Pancreas (tissue), 10 donors: ENCODE data around the gene LGALS12. TPM values are rescaled to one million over a fixed set of nuclear protein-coding genes. Genes with fewer than 3 reads are reported as not detected.
"Not testable (repeated sequence)": the region's sequence is repeated elsewhere in the genome, so short reads cannot be mapped to it uniquely, and the experiment has no call there.

Experiments used
- ATAC-seq, 4 donors: fragments of 200-7000 bp; cut with Tn5 transposase; one replicate each; pipeline versions ENCODE4 v1.8.0 to v1.9.1; 2020; ENCODE audit warnings: mild to moderate bottlenecking in 4 of 4, moderate library complexity in 4 of 4
- DNase-seq, 6 donors: peaks; one replicate each; pipeline ENCODE4 v3.0.0-alpha.2; 2020
- FAIRE-seq: peaks from 2 replicates; lab custom pipeline; 2012; peaks lifted over from hg19 to GRCh38; lab: Jason Lieb, UNC
- H3K27ac ChIP-seq, 4 donors: fragments of 200-600 bp; sonication (generic); 1 replicate in 3 of 4; 2 replicates in 1 of 4; pipeline versions ENCODE4 v1.5.0 to v1.8.0; 2020
- H3K27me3 ChIP-seq, 4 donors: fragments of 200-600 bp; one replicate each; pipeline ENCODE4 v1.8.0; 2021
- H3K36me3 ChIP-seq, 3 donors: fragments of 200-600 bp; sonication (generic) in 1 of 3; one replicate each; pipeline versions ENCODE4 v1.5.0 to v1.8.0; 2020 to 2021
- H3K4me1 ChIP-seq, 3 donors: fragments of 200-600 bp; one replicate each; pipeline ENCODE4 v1.8.0; 2021
- H3K4me3 ChIP-seq, 4 donors: fragments of 200-600 bp; sonication (generic) in 2 of 4; one replicate each; pipeline versions ENCODE4 v1.5.0 to v1.8.0; 2020 to 2021
- H3K9me3 ChIP-seq, 4 donors: fragments of 200-600 bp; one replicate each; pipeline ENCODE4 v1.8.0; 2021
- CTCF ChIP-seq, 4 donors: fragments of 200-600 bp; sonication (generic) in 3 of 4; IDR thresholded peaks; one replicate each; pipeline versions ENCODE4 v1.5.0 to v1.8.0; 2021; ENCODE audit warnings: antibody characterized with exemption in 4 of 4
- WGBS, 2 donors: extraction: QIAGEN DNeasy Blood & Tissue Kit; methylation state at CpG; one replicate each; pipeline ENCODE4 v1.1.7; 2013; 5-methylcytosine and 5-hydroxymethylcytosine counted together
- intact Hi-C, 3 donors: fragments of 100-400 bp; cut with DNase I; formaldehyde crosslinking; loops; one replicate each; pipeline versions ENCODE4 v1.11.1 to v1.14.2; 2022
- polyA plus RNA-seq, 2 donors: library from polyadenylated mRNA; stranded (reverse); fragments of 200-250 nt; gene quantifications; one replicate each; pipeline ENCODE4 v1.2.3, GENCODE V29; 2013
- total RNA-seq, 6 donors: library from RNA; stranded (reverse); fragmentation: NEBNext Ultra II Directional in 4 of 6; extraction: Animal tissue kit (Norgen Biotek cat#: 25700) in 4 of 6; gene quantifications; one replicate each; pipeline versions ENCODE4 v1.2.1 to v1.2.4, GENCODE V29; 2021 to 2023
- donor health status: healthy with polysubstance abuse.
- donor health status: DM: no; HTN: no; CAD: no; lungs with moderate emphysema.
- donor health status: DM: no; HTN: no; CAD: no.
- donor health status: control.
- donor health status: control.
- donor health status: Bipolar disorder and iron deficiency.
- donor health status: DM: yes; HTN: yes; CAD: no.
- donor health status: DM: no; HTN: no; CAD: no.
- donor health status: DM: no; HTN: no; CAD: no.
- donor health status: DM: yes; HTN: yes; CAD: no.

The LGALS12 gene
- total and polyA plus RNA-seq, 8 donors = 0.13 to 2.1 (median 0.79) TPM; not detected in 2

GRCh38 chr11:63543711-63544110, 37.8 kb downstream of the LGALS12 start:
- Histone ChIP-seq H3K4me1 (no peaks in the 10 kb centered on the region), H3K27me3 (no peaks in the 10 kb centered on the region), H3K36me3 (no peaks in the 10 kb centered on the region), H3K4me3 (no peak overlapping the region), H3K27ac (no peak overlapping the region), H3K9me3 (no peaks in the 10 kb centered on the region)
- intact Hi-C loops = no loop called here
- FAIRE-seq = no peak
- no peak for TF ChIP-seq CTCF (IDR thresholded peaks at IDR 0.05)
- WGBS, 2 donors = 83 to 87% methylated on average over 2 of the region's 2 CpGs
- ATAC-seq = no peak
- DNase-seq = no peak

GRCh38 chr11:63547061-63547460, 41.2 kb downstream of the LGALS12 start:
- Histone ChIP-seq H3K4me1 (no peaks in the 10 kb centered on the region), H3K27me3 (no peaks in the 10 kb centered on the region), H3K36me3 (no peaks in the 10 kb centered on the region), H3K4me3 (no peak overlapping the region), H3K27ac (no peak overlapping the region), H3K9me3 (no peaks in the 10 kb centered on the region)
- no peak for TF ChIP-seq CTCF (IDR thresholded peaks at IDR 0.05)
- 74 to 81% methylated on average over 1 of the region's 1 CpG for WGBS, 2 donors
- FAIRE-seq = no peak
- intact Hi-C loops = no loop called here
- DNase-seq = no peak
- ATAC-seq = no peak

DNA sequence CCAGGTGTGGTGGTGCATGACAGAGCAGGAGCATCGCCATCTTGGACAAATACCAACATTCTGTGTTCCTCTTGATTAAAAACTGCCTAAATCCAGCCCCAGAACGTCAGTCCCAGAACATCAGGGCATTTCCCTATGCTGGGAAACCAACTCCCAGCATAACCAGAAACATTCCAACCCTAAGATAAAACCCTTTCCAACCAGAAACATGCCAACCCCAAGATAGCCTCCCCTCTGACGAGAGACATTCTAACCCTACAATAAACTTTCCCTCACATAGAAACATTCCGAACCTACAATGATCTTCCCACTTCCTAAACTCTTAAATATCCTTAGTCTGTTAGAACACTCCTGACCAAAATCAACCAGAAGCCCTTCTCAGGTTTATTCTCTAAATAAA, 42.3 kb downstream of the LGALS12 start:
- FAIRE-seq (no peak), DNase-seq (no peak), ATAC-seq (no peak)
- no peak overlapping the region for H3K27ac ChIP-seq
- H3K9me3 ChIP-seq = no peaks in the 10 kb centered on the region
- no peak for TF ChIP-seq CTCF (IDR thresholded peaks at IDR 0.05)
- H3K4me1 ChIP-seq = no peaks in the 10 kb centered on the region
- 73 to 79% methylated on average over 4 of the region's 4 CpGs for WGBS, 2 donors
- intact Hi-C loops = no loop called here
- no peaks in the 10 kb centered on the region for H3K36me3 ChIP-seq
- no peaks in the 10 kb centered on the region for H3K27me3 ChIP-seq
- no peak overlapping the region for H3K4me3 ChIP-seq

- no peak for ATAC-seq
- intact Hi-C loops = no loop called here
- Histone ChIP-seq H3K9me3 (no peaks in the 10 kb centered on the region), H3K27ac (no peak overlapping the region), H3K27me3 (no peaks in the 10 kb centered on the region), H3K4me1 (no peaks in the 10 kb centered on the region), H3K4me3 (no peak overlapping the region), H3K36me3 (no peaks in the 10 kb centered on the region)
- no peak for FAIRE-seq
- TF ChIP-seq CTCF (IDR thresholded peaks at IDR 0.05) = no peak
- WGBS, 2 donors = 89 to 96% methylated on average over 4 of the region's 4 CpGs
- no peak for DNase-seq
Observed at GRCh38 chr11:63549411-63549810, 43.5 kb downstream of the LGALS12 start.

- intact Hi-C loops, FAIRE-seq, H3K36me3 ChIP-seq, H3K9me3 ChIP-seq, H3K4me3 ChIP-seq, H3K27me3 ChIP-seq, H3K27ac ChIP-seq, H3K4me1 ChIP-seq, ATAC-seq: not testable (repeated sequence)
- WGBS, 2 donors = 88 to 91% methylated on average over 29 to 31 of the region's 31 CpGs
- DNase-seq = peak in 1 of 6 donors; percentile 42
Observed at GRCh38 chr11:63550156-63550700, 44.3 kb downstream of the LGALS12 start.
